Measurements from ENCODE around the gene SH3RF1. TPM values are rescaled to one million over a fixed set of nuclear protein-coding genes. Genes with fewer than 3 reads are reported as not detected.

The SH3RF1 gene
- total RNA-seq, 1 experiment from 2014 or later = 11.5 TPM

- POLR2A ChIA-PET = no interaction called here
- no TSS peak for BruUV-seq (replicated peaks)
- intact Hi-C loops (cut with micrococcal nuclease; ENCODE audit: unreplicated experiment) (no loop called here), in situ Hi-C loops (cut with HindIII; ENCODE audit: low pct_unique_long_range_greater_than_20kb, low sequenced_read_pairs) (no loop called here)
- Histone ChIP-seq H3K4me3 (ENCODE audit: low read depth in 2 of 2, low read length in 2 of 2) (no peak overlapping the region), H3K27me3 (ENCODE audit: control insufficient read depth, insufficient read depth, low read length) (no peaks in the 10 kb centered on the region), H3K27ac (ENCODE audit: low read length) (no peak overlapping the region), H3K36me3 (ENCODE audit: control insufficient read depth, insufficient read depth, low read length) (no peaks in the 10 kb centered on the region), H3K4me1 (ENCODE audit: control insufficient read depth, insufficient read depth, low read length) (no peaks in the 10 kb centered on the region), H3K9me3 (ENCODE audit: control insufficient read depth, insufficient read depth, low read depth, low read length) (no peaks in the 10 kb centered on the region)
- ATAC-seq = no peak
- TF ChIP-seq CTCF (IDR thresholded peaks at IDR 0.05) (no peak), TCF7L2 (IDR thresholded peaks at IDR 0.05; ENCODE audit: low read depth, low read length) (no peak), SIN3A (IDR thresholded peaks at IDR 0.05; ENCODE audit: borderline replicate concordance, insufficient read depth, low read depth, low read length) (no peak)
- TF ChIP-seq, protein P1, sequence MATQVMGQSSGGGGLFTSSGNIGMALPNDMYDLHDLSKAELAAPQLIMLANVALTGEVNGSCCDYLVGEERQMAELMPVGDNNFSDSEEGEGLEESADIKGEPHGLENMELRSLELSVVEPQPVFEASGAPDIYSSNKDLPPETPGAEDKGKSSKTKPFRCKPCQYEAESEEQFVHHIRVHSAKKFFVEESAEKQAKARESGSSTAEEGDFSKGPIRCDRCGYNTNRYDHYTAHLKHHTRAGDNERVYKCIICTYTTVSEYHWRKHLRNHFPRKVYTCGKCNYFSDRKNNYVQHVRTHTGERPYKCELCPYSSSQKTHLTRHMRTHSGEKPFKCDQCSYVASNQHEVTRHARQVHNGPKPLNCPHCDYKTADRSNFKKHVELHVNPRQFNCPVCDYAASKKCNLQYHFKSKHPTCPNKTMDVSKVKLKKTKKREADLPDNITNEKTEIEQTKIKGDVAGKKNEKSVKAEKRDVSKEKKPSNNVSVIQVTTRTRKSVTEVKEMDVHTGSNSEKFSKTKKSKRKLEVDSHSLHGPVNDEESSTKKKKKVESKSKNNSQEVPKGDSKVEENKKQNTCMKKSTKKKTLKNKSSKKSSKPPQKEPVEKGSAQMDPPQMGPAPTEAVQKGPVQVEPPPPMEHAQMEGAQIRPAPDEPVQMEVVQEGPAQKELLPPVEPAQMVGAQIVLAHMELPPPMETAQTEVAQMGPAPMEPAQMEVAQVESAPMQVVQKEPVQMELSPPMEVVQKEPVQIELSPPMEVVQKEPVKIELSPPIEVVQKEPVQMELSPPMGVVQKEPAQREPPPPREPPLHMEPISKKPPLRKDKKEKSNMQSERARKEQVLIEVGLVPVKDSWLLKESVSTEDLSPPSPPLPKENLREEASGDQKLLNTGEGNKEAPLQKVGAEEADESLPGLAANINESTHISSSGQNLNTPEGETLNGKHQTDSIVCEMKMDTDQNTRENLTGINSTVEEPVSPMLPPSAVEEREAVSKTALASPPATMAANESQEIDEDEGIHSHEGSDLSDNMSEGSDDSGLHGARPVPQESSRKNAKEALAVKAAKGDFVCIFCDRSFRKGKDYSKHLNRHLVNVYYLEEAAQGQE (IDR thresholded peaks at IDR 0.05; ENCODE audit: insufficient read depth in 1 of 2, low read depth in 2 of 2, low read length in 1 of 2) = no peak
- CTCF ChIA-PET = no interaction called here
- no peak for DNase-seq (ENCODE audit: low read depth, low spot score)
These were observed 34.9 kb upstream of the SH3RF1 start for GRCh38 chr4:169305651-169306050.

DNA sequence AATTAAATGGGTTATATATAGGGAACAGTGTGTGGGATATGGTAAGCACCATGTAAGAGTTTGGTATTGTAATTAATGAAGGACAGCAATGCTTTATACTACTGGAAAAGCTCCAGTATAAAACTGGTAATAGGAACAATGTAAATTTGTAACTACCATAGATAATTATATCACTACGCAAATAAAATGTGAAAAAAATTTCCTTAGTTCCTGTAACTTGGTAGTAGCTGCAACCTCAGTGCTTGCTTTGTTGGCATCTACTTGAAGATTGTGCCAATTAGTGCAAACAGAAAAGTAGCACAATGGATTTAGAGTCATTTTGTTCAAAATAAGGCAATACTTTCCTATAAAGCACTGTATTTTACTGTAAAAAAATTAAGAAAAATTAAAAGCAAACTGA lies 34.4 kb upstream of the SH3RF1 start:
- CTCF ChIA-PET = no interaction called here
- intact Hi-C loops (cut with micrococcal nuclease; ENCODE audit: unreplicated experiment) (no loop called here), in situ Hi-C loops (cut with HindIII; ENCODE audit: low pct_unique_long_range_greater_than_20kb, low sequenced_read_pairs) (no loop called here)
- no TSS peak for BruUV-seq (replicated peaks)
- ATAC-seq (no peak), DNase-seq (ENCODE audit: low read depth, low spot score) (no peak)
- POLR2A ChIA-PET = no interaction called here
- Histone ChIP-seq H3K4me1 (ENCODE audit: control insufficient read depth, insufficient read depth, low read length) (no peaks in the 10 kb centered on the region), H3K36me3 (ENCODE audit: control insufficient read depth, insufficient read depth, low read length) (no peaks in the 10 kb centered on the region), H3K9me3 (ENCODE audit: control insufficient read depth, insufficient read depth, low read depth, low read length) (no peaks in the 10 kb centered on the region), H3K4me3 (ENCODE audit: low read depth in 2 of 2, low read length in 2 of 2) (no peak overlapping the region), H3K27ac (ENCODE audit: low read length) (no peak overlapping the region), H3K27me3 (ENCODE audit: control insufficient read depth, insufficient read depth, low read length) (no peaks in the 10 kb centered on the region)
- TF ChIP-seq TCF7L2 (IDR thresholded peaks at IDR 0.05; ENCODE audit: low read depth, low read length) (no peak), CTCF (IDR thresholded peaks at IDR 0.05) (no peak), SIN3A (IDR thresholded peaks at IDR 0.05; ENCODE audit: borderline replicate concordance, insufficient read depth, low read depth, low read length) (no peak), POLR2AphosphoS5 (IDR thresholded peaks at IDR 0.05; ENCODE audit: low read depth, low read length) (no peak)
- TF ChIP-seq, protein P1 (IDR thresholded peaks at IDR 0.05; ENCODE audit: insufficient read depth in 1 of 2, low read depth in 2 of 2, low read length in 1 of 2) = no peak
